Activated CD4-positive, alpha-beta T cell treated with anti-CD3 and anti-CD28 coated beads, Interleukin-2, Interleukin-4, amounts not matched to agents 100 ng/mL and 50 ng/mL, durations not matched to agents 16 hours and 8 hours (primary cell): Measurements from ENCODE around the gene MADD.
"Not testable (repeated sequence)": the region's sequence is repeated elsewhere in the genome, so short reads cannot be mapped to it uniquely, and the experiment has no call there.

Source experiments
- DNase-seq: peaks from one replicate; pipeline ENCODE4 v3.0.0-alpha.2; 2020; ENCODE audit warnings: low spot score

MADD gene

DNA sequence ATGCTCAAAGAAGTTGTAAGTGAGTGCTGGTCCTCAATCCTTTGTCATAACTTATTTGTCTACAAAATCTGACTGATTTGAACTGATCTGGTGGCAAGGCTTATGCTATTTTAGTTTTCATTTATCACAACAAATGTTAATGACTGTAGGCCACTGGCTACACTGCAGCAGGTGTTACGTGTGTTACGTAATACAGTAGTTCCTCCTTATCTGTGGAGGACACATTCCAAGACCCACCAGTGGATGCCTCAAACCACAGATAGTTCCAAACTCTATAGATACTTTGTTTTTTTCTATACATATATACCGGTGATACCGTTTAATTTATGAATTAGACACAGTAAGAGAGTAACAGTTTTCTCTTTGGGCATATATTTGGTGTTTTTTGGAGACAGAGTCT, 7.0 kb downstream of the MADD start:
- DNase-seq = no peak

DNA sequence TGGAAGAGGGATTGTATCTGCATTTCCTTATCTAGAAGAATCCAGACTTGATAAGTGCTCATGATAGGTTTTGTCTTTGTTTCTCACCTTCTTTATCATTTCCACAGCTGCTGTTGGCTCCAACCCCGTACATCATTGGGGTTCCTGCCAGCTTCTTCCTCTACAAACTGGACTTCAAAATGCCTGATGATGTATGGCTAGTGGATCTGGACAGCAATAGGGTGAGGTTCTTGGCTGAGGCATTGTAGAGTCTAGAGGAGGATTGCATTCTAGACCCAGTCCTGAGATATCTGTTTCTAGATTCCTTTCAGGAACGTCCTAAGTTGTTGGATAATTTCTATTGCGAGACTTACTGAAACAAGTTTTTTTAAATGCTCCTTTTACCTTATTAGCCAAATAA, 8.1 kb downstream of the MADD start:
- no peak for DNase-seq

DNA sequence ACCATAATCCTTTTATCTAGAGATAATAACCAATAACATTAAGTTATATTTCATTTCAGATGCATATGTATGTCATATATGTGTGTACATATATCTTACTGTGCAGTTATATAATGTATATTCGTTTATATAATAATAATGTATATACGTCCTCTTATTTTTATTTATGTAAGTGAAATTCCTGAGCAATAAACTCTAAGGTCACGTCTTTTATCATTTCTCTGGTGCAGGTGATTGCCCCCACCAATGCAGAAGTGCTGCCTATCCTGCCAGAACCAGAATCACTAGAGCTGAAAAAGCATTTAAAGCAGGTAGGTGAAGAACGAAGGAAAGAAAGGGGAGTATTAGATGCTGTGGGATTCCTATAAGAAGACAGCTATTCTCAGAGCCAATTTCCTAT, 8.8 kb downstream of the MADD start:
- no peak for DNase-seq

DNA sequence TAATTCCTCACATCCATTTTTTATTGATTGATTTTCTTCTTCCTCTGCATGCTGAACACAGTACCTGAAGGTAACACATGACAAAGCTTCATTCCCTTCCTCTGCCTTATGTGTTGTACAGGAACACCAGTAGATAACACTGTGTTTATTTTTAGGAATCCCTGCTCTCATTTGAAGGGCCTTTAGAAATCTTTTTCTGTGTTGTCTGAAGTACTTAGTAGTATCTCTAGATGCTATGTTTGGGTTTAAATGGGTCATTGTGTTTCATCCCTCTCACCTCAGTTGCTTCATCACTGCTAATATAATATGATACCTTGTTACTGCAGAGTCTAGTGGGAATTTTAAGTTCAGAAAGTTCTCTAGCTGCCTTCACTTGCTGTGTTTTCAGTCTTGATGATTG, 10.2 kb downstream of the MADD start:
- DNase-seq = no peak

DNA sequence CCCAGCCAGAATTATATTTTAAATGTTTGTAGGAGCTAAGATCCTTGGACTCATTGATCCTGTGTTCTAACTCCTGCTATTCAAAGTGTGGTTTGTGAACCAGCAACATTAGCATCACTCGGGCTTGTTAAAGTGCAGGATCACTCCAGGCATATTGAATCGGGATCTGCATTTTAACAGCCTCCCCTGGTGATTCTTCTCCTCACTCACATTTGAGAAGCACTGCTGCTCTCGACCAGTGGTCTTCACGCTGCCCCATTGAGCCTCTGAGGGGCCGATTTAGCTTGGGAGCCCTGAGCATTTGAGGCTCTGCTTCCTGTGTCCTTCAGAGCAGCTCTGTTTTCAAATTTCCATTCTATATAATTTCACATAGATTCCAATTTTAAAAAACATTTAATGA, 10.9 kb downstream of the MADD start:
- no peak for DNase-seq

DNA sequence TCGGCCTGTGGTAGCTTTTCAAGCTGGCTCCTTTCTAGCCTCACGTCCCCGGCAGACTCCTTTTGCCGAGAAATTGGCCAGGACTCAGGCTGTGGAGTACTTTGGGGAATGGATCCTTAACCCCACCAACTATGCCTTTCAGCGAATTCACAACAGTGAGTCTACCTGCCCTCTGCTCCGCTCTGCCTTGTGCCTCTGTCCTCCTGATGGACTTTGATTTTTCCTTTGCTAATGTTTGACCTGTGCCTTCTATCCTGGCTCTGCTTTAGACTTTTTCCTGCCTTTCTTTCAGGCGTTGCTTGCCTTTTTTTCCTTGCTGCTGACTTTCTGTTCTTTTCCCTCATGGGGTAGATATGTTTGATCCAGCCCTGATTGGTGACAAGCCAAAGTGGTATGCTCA, 12.5 kb downstream of the MADD start:
- DNase-seq = no peak

DNA sequence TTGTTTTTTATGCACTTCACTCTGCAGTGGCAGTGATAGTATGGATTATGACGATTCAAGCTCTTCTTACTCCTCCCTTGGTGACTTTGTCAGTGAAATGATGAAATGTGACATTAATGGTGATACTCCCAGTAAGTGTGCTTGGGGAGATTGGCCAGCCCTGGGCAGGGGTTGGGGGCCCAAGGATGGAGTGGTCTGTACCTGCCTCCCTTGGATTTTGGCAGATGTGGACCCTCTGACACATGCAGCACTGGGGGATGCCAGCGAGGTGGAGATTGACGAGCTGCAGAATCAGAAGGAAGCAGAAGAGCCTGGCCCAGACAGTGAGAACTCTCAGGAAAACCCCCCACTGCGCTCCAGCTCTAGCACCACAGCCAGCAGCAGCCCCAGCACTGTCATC, 14.2 kb downstream of the MADD start:
- DNase-seq = no peak

DNA sequence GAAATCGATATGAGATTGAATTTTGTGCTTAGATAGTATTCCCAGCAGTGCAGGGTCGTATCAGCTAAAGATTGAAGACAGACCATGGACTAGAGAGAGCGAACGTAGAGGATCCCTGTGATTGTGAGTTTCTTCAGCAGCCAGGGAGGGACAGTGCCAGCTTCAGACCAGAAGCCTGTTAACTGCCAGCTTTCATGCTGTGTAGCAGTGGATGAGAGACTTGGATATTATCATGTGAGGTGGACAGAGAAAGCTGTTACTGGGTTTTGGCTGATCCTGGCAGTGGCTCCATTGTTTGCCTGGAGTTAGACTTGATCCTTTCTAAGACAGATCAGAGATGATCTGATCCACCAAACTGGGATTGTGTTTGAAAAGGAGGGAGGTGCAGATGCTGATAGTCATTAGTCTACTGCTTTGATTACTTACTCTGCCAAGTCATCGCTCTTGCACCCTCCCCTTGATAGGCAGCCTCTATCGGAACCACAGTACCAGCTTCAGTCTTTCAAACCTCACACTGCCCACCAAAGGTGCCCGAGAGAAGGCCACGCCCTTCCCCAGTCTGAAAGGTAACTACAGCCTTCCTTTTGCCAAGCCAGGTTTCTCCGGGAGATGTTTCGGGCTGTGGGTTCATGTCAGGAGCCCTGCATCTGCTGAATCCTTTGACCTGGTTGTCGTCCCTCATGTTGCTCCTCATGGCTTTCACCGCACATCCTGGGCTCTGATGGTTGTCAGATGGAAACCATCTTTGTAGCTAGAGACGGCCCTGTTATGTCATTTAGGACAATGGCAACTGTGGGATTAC, 16.2 kb downstream of the MADD start:
- no peak for DNase-seq

DNA sequence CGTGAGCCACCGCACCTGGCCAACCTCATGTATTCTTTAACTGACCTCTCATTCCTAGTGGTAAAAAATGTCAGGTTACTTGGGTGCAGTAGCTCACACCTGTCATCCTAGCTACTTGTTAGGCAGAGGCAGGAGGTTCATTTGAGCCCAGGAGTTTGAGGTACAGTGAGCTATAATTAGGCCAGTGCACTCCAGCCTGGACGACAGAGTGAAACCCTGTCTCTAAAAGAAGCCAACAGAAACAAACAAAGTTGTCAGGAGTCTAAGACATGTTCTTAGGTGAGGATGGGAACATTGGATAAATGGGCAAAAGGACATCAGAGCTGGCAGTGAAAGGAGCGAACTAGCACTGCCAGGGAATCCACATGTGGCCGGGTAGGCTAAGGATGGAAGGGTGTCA, 18.1 kb downstream of the MADD start:
- DNase-seq = no peak

DNA sequence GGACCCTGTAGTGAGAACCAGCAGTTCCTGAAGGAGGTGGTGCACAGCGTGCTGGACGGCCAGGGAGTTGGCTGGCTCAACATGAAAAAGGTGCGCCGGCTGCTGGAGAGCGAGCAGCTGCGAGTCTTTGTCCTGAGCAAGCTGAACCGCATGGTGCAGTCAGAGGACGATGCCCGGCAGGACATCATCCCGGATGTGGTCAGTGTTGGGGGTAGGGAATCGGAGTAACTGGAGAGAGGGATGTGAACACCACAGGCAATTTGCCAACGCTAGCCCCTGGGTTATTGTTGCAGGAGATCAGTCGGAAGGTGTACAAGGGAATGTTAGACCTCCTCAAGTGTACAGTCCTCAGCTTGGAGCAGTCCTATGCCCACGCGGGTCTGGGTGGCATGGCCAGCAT, 19.9 kb downstream of the MADD start:
- no peak for DNase-seq

DNA sequence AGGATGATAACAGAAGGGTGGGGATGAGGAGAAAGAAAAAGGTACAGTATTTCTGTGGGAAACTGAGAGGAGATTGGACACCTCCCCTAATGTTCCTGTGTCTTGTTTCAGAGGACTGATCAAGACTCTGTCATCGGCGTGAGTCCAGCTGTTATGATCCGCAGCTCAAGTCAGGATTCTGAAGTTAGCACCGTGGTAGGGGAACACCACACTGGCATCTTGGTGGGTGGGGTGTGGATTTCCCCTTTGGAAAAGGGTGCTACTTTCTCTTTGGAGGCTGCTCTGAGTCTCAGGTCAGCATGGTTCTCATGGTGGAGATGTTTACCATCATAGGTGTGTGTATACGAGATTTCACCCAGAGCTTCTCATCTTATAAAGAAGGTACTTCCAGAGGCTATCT, 25.5 kb downstream of the MADD start:
- no peak for DNase-seq

DNA sequence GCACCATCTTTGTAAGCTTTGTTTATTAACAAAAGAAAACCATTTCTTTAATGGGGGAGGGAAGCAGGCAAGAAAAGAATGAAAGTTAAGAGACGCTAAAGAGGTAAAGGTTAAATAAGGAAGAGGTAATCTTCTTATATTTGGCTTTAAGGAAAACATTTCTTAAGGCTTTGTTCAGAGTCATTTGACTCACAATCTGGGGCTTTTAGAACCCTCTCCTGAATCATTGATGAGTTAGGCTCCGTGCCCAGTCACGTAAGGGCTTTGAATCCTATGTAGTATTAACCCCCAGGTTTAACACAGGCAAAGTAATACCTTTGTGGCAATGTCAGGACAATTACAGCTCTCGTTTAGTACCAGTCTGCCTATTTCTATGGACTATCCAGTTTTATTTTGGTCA, 26.1 kb downstream of the MADD start:
- DNase-seq = no peak

DNA sequence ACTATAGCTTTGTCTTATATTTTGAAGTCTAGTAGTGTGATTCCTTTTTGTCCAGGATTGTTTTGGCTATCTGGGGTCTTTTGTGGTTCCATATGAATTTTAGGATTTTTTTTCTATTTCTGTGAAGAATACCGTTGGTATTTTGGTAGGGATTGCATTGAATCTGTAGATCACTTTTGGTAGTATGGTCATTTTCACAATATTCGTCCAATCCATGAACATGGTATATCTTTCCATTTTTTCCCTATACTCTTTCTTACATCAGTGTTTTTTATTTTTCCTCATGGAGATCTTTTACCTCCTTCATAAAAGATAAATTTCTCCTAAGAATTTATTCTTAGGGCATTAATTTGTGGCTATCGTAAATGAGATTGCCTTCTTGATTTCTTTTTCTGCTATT, 29.1 kb downstream of the MADD start:
- DNase-seq = no peak

DNA sequence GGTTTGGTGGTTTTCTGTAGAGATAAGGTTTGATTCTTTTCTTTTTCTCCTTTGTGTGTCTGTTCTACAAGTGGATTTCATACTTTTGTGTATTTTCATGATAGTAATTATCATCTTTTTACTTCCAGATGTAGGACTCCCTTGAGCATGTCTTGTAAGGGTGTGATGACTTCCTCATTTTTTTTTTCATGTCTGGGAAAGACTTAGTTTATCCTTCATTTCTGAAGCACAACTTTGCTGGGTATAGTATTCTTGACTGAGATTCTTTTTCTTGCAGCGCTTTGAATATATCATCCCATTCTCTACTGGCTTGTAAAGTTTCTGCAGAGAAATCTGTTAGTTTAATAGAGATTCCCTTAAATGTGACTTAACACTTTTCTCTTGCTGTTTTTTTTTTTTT, 32.9 kb downstream of the MADD start:
- DNase-seq = no peak

DNA sequence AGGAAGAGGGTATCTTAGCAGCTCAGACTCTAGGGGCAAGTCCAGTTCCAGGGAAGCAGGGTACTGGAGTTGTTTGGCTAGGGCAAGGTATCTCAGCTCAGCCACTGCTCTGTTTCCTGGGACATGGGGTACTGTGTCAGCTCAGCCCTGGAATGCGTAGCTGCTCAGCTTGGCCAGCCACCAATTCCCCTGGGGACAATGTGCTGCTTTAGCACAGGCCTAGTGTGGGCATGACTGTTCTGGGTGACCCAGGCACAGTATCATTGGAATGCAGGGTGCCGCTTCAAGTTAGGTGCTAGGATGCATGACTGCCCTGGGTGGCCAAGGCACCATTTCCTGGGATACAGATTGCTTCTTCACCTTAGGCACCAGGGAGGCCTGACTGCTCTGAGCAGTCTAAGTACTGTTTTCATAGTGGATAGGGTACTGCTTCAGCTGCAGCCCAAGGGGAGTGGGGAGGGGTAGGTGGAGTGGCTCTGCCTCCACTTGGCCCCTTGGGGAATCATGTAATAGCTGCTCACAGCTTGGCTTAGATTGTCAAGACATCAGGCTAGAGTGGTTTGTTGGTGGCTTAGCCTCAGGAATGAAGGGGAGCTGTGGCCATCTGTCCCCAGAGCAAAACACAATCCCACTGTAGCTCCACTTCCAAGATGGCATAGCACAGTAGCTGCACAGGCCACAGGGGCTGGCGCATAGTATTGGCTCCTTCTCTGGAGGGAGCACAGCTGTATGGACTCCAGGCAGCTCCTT, 36.0 kb downstream of the MADD start:
- no peak for DNase-seq

DNA sequence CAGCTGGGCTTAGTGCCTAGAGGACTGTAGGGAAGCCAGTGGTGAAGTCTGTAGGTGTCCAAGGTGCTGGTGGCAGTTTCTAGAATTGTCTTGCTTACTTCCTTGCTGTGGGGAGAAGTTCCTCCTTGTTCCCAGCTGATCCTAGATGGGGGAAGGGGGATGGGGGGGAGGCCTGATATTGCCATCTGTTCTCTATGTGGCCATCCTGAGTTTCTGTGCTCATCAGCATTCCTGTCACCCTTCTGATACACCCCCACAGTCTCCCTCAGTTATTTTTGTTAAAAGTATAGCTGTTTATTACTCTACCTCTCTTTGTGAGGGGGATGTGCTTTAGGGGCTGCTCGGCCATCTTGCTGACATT, 36.5 kb downstream of the MADD start:
- DNase-seq = no peak

DNA sequence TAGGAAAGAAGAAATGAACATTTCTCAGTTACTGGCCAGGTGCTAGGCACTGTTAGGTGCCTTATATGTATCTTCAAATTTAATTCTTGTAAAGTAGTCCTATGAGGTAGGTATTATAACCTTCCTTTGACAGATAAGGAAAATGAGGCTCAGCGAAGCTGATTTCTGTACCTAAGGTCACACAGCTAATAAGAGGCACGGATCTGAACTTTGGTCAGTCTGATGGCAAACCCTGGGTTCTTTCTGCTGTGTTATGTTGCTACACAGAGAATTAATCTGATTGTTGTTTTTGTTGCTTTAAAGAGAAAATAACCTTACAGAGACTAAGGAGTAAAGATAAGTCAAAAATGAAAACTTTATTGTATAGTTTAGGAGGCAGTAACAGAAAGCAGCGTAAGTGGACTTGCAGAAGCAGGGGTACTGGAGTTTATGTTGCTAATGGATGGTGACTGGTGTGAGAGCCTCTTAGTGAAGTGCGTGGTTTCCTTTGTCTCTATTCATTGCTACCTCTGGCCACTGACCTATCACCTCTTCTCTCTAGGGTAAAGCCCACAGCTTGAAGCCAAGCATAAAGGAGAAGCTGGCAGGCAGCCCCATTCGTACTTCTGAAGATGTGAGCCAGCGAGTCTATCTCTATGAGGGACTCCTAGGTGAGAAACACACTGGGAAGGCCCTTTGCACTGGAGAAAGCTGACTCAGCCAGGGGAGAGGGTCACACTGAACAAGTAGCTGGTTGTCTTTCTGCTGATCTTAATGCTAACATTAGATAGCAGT, 38.3 kb downstream of the MADD start:
- no peak for DNase-seq

DNA sequence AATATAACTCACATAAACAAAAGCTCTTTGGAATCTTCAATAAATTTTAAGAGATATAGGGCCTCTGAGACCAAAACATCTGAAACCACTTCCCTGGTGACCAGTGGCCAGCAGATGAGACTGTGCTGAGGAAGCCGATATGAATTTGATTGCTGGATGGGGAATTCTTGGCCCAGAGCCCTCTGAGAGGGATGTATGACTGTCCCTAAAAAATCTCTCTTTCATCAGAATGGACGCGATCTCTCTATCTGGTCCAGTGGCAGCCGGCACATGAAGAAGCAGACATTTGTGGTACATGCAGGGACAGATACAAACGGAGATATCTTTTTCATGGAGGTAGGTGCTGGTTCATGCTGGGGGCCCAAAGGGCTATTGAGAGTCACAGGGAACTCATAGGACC, 45.1 kb downstream of the MADD start:
- no peak for DNase-seq

DNA sequence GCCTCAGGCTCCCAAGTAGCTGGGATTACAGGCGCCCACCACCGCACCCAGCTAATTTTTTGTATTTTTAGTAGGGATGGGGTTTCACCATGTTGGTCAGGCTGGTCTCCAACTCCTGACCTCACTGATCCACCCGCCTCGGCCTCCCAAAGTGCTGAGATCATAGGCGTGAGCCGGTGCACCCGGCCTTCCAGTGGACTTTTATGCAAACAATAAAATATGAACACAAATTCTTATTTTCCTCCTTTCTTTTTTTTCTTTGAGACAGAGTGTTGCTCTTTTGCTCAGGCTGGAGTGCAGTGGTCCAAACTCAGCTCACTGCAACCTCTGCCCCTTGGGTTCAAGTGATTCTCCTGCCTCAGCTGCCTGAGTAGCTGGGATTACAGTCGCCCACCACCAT, 46.6 kb downstream of the MADD start:
- not testable (repeated sequence) for DNase-seq

DNA sequence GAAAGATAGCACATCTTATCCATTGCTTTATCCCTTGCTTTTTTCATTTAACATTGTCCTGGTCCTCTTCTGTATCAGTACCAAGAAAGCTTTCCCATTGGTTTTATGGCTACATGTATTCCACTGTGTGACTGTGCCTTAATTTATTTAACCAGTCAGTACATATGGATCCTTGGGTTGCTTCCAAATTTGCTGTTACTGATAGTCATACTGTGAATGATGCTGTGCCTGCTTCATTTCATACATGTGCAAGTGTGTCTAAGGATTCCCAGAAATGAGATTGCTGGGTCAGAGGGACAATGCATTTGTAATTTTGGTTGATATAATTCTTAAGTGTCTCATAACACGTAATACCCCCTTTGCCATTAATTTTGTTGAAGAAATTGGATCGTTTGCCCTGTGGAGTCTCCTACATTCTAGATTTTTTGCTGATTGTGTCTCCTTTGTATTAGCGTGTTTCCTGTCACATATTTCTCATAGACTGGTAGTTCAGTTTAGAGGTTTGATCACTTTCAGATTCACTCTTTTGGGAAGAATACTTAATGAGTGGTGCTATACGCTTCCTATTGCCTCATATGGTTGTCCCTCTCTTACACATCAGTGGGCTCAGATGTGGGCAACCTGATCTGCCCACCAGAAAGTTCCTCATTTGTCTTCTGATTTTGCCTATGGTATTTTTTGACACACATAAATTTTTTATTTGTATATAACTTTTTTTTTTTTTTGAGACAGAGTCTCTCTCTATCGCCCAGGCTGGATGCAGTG, 47.3 kb downstream of the MADD start:
- DNase-seq = no peak

DNA sequence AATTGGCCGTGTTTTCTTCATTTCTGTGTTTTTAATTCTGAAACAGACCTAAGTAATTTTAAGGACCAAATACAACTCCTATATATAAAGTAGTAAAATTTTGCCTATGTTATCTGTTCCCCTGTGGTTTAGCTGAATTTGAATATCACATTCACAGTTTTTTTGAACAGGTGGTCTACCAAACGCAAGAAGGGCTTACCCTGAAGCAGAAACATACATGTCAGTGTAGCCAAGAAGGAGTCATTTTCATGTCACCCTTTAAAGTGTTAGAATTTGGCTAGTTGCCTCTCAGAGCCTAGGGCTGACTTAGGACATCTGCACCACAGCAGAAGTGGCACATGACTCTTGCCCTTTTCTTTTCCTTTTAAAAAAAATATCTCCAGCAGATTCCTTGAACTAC, 48.2 kb downstream of the MADD start:
- DNase-seq = no peak

DNA sequence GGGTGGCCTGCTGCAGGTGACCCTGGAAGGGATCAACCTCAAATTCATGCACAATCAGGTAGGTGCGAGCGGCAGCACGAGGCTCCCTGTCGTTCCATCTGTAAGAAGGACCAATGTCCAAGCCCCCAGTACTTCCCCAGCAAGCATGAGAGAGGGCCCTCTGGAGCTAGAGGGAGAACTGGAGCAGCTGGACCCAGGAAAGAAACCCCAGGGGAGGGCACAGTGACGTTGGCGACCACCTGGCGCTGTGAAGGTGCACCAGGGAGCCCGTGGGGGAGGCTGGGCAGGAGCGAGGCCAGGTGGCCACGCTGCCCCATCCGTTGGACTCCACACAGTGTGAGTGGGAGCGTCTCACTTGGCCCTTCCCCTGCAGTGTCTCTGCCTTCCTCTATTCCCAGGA, 54.6 kb downstream of the MADD start:
- no peak for DNase-seq
